Fibroblast of pulmonary artery (primary cell): ENCODE results near the gene OSMR.

Experiments used
- DNase-seq: peaks from one replicate; pipeline ENCODE4 v3.0.0-alpha.2; 2010; ENCODE audit warnings: low read depth
- H3K4me3 ChIP-seq: replicated peaks from 2 replicates; pipeline ENCODE4 v1.5.1; 2011; ENCODE audit warnings: low read depth, mild to moderate bottlenecking, control low read depth, low read length, moderate library complexity
- TF ChIP-seq, protein P1 (sequence below): IDR thresholded peaks from 2 replicates; pipeline ENCODE4 v1.5.1; 2011; ENCODE audit warnings: mild to moderate bottlenecking, control low read depth, low read length, inconsistent platforms; ENCODE audit errors: missing control alignments

OSMR gene

DNA sequence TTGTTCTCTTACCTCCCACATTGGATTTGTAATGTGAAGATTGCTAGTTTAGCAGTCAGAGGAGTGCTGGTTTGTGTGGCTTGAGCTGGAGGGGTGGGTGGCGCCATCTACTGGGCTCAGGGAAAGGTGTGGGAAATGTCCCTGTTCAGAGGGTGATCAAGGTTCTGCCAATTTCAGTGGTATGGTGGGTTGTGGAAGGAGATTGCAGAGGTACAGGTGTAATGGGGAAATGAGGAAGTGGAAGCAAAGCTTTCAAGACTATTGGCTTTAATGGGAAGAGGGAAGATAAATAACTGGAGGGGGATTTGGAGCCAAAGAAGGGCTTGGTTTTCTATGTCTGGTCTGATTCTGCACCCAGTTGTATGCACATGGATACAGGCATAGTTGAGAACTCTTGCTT is 76.4 kb downstream of the OSMR start:
- TF ChIP-seq, protein P1, sequence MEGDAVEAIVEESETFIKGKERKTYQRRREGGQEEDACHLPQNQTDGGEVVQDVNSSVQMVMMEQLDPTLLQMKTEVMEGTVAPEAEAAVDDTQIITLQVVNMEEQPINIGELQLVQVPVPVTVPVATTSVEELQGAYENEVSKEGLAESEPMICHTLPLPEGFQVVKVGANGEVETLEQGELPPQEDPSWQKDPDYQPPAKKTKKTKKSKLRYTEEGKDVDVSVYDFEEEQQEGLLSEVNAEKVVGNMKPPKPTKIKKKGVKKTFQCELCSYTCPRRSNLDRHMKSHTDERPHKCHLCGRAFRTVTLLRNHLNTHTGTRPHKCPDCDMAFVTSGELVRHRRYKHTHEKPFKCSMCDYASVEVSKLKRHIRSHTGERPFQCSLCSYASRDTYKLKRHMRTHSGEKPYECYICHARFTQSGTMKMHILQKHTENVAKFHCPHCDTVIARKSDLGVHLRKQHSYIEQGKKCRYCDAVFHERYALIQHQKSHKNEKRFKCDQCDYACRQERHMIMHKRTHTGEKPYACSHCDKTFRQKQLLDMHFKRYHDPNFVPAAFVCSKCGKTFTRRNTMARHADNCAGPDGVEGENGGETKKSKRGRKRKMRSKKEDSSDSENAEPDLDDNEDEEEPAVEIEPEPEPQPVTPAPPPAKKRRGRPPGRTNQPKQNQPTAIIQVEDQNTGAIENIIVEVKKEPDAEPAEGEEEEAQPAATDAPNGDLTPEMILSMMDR: peak; percentile 91
- no peak overlapping the region for H3K4me3 ChIP-seq
- DNase-seq: peak; percentile 68

DNA sequence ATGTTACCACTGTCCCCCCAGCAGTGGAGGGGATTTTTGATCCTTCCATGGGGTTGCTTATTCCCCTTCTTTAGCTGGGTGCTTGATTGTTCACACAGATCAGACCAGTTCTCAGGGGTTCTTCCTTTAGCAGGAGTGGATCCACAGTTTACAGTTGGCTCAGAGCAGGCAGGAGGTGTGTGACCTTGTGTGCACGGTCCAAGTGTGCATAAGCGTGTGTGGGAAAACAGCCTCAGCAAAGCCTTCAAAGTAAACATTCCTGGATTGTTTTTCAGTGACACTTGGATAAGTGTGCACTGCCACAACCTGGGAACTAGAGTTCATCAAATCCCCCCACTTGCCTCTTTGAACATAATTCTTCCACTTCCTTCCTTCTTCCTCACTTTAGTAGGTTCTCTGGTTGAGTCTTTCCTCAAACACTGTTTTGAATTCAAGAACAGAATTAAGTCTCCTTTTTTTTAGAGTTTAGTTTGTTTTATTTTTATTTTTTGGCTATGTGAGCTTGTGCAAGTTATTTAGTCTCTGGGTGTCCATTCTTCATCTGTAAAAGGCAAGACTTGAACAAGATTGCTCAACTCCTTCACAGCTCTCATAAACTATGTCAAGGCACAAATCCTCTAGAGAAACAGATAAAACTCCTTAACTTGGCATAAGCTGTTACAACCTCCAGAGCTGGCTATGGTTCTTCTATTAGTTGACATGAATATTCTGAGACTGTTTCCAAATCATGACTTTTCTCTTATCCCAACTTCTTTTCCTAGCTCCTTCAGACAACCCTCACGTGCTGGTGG is 78.0 kb downstream of the OSMR start:
- no peak overlapping the region for H3K4me3 ChIP-seq
- peak; percentile 70 for DNase-seq
- TF ChIP-seq, protein P1: no peak

DNA sequence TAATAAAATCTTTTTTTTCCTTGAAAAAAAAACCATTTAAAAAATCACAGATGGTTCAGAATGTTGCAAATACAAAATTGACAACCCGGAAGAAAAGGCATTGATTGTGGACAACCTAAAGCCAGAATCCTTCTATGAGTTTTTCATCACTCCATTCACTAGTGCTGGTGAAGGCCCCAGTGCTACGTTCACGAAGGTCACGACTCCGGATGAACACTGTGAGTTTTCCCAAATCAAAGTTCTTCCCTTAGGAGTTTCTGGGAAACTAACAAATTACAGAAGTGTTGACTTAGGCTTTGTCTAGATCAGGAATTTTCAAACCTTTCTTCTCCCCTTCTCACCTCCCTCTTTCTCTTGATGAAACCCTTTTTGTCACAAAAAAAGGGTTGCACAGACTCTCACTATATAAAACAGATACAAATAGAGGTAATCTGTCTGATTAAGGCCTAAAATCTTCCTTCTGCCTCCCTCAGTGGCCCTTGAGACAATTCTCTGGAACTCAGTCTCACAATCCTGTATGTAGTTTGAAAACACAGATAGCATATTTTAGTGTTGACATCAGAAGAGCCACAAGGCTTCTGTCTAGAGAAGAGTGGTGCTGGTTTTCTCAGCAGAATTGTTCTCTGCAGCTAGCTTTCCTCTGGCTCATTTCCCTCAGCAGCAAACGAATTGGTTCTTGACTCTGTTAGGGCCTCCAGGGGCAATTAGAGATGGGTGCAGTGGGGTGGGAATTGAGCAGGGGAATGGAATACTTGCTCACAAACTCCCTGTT is 79.5 kb downstream of the OSMR start:
- DNase-seq: peak; percentile 69

DNA sequence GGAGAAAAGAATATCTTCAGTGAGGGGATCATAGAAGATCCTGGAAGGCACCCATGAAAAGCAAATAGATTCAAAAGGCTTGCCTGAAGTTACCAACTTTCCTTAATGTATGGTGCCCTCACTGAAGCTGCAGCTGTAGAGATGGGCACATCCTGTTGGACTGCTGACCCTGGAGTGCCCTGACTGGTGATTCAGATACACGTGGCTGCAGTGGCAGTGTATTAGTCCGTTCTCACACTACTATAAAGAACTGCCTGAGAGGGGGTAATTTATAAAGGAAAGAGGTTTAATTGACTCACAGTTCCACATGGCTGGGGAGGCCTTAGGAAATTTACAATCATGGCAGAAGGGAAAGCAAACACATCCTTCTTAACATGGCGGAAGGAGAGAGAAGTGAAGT is 80.3 kb downstream of the OSMR start:
- no peak overlapping the region for H3K4me3 ChIP-seq
- TF ChIP-seq, protein P1: no peak
- DNase-seq: peak; percentile 28

More for the DNA sequence above, 79.5 kb downstream of the OSMR start:
- no peak overlapping the region for H3K4me3 ChIP-seq
- TF ChIP-seq, protein P1: no peak

DNA sequence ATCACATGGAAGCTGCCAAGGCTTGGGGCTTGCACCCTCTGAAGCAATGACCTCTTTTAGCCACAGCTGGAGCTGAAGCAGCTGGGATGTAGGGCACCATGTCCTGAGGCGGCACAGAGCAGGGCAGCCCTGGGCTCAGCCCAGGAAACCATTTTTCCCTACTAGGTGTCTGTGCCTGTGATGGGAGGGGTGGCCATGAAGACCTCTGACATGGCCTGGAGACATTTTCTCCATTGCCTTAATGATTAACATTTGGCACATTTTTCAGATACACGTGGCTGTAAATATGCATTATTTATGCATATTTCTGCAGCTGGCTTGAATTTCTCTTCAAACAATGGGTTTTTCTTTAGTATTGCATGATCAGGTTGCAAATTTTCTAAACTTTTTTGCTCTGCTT is 81.7 kb downstream of the OSMR start:
- no peak overlapping the region for H3K4me3 ChIP-seq
- TF ChIP-seq, protein P1: no peak
- DNase-seq: no peak

DNA sequence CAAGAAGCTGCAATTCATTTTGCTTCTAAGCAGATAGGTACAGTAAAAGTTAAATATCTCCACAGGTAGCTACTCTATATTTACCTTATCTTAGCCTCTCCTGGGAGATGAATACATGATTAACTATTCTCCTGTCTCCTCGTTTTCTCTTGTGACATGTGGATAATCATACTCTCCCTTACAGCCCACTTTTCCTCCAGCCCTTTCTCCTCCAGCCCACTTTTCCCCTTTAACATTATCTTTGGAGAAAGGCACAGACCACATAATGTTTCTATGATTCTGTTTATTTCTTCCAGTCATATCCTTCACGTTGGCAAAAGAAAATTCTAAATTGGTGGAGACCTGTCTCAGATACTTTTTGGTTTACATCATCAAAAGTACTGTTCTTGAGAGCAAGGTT is 84.0 kb downstream of the OSMR start:
- H3K4me3 ChIP-seq: no peak overlapping the region
- TF ChIP-seq, protein P1: no peak
- DNase-seq: no peak

DNA sequence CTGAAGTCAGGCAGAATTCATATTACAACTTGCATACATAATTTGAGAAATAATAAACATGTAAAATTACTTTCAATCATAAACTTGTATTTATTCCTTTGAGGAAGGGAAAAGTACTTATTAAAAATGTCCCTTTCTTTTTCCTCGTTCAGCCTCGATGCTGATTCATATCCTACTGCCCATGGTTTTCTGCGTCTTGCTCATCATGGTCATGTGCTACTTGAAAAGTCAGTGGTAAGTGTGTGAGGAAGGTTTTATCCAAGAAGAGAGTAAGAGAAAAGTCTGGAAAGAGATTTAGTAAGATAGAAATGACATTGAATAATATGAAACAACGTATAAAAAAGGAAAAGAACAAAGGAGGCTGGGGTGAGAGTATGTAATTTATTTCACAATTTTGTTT is 85.9 kb downstream of the OSMR start:
- no peak for DNase-seq
- no peak overlapping the region for H3K4me3 ChIP-seq
- TF ChIP-seq, protein P1: no peak
